ENCODE measurements around the gene BCL2A1. TPM values are rescaled to one million over a fixed set of nuclear protein-coding genes. Genes with fewer than 3 reads are reported as not detected.

Gene BCL2A1
- polyA plus RNA-seq, 1 donor (not counting 4 experiments of a cell fraction or from before 2014, with no cell fraction given), result 0.10 TPM

GRCh38 chr15:79947009-79947408 lies 24.0 kb downstream of the BCL2A1 start:
- FAIRE-seq (no peak), DNase-seq (ENCODE audit: low read depth, low spot score) (no peak)
- H3K9me3 ChIP-seq (ENCODE audit: control insufficient read depth, low read depth, low read length), result no peaks in the 10 kb centered on the region
- no peaks in the 10 kb centered on the region for H3K36me3 ChIP-seq (ENCODE audit: control insufficient read depth in 2 of 2, extremely low read depth in 1 of 2, insufficient read depth in 2 of 2, low read length in 2 of 2)
- TF ChIP-seq EZH2 (IDR thresholded peaks at IDR 0.05; ENCODE audit: low read length) (no peak), CTCF (optimal IDR thresholded peaks at IDR 0.05 in 1 of 3, IDR thresholded peaks at IDR 0.05 in 1 of 3, conservative IDR thresholded peaks at IDR 0.05 in 1 of 3; ENCODE audit: extremely low read depth in 1 of 3, insufficient read depth in 2 of 3, low read length in 3 of 3) (no peak)
- H3K27ac ChIP-seq (ENCODE audit: control insufficient read depth, insufficient read depth, low read length), result no peak overlapping the region
- H3K4me2 ChIP-seq (ENCODE audit: control insufficient read depth, extremely low read depth, insufficient read depth, low read depth, low read length), result no peak overlapping the region
- H3K4me1 ChIP-seq (ENCODE audit: control insufficient read depth, extremely low read depth, insufficient read depth, low read length), result no peaks in the 10 kb centered on the region
- H3K4me3 ChIP-seq (ENCODE audit: control insufficient read depth in 2 of 3, extremely low read depth in 1 of 3, insufficient read depth in 2 of 3, low read depth in 1 of 3, low read length in 3 of 3), result no peak overlapping the region
- no peaks in the 10 kb centered on the region for H3K27me3 ChIP-seq (ENCODE audit: control insufficient read depth, extremely low read depth, insufficient read depth, low read length)
- H3K9ac ChIP-seq (ENCODE audit: control insufficient read depth, extremely low read depth, insufficient read depth, low read length), result no peak overlapping the region
- no peaks in the 10 kb centered on the region for H4K20me1 ChIP-seq (ENCODE audit: control insufficient read depth, extremely low read depth, insufficient read depth, low read length)
- dilution Hi-C loops (cut with MboI; ENCODE audit: extremely low pct_ligation_motif_present, low sequenced_read_pairs), result no loop called here
- H3K9me1 ChIP-seq (ENCODE audit: control insufficient read depth, extremely low read depth, insufficient read depth, low read length), result no peaks in the 10 kb centered on the region
- no peak overlapping the region for H2AFZ ChIP-seq (ENCODE audit: control insufficient read depth, low read length)
- no peaks in the 10 kb centered on the region for H3K79me2 ChIP-seq (ENCODE audit: control insufficient read depth, insufficient read depth, low read length)

GRCh38 chr15:79944622-79945021 lies 26.4 kb downstream of the BCL2A1 start:
- DNase-seq (ENCODE audit: low read depth, low spot score) (no peak), FAIRE-seq (no peak)
- H3K4me2 ChIP-seq (ENCODE audit: control insufficient read depth, extremely low read depth, insufficient read depth, low read depth, low read length), result no peak overlapping the region
- no peak overlapping the region for H3K9ac ChIP-seq (ENCODE audit: control insufficient read depth, extremely low read depth, insufficient read depth, low read length)
- dilution Hi-C loops (cut with MboI; ENCODE audit: extremely low pct_ligation_motif_present, low sequenced_read_pairs), result no loop called here
- TF ChIP-seq EZH2 (IDR thresholded peaks at IDR 0.05; ENCODE audit: low read length) (no peak), CTCF (optimal IDR thresholded peaks at IDR 0.05 in 1 of 3, IDR thresholded peaks at IDR 0.05 in 1 of 3, conservative IDR thresholded peaks at IDR 0.05 in 1 of 3; ENCODE audit: extremely low read depth in 1 of 3, insufficient read depth in 2 of 3, low read length in 3 of 3) (no peak)
- no peak overlapping the region for H3K4me3 ChIP-seq (ENCODE audit: control insufficient read depth in 2 of 3, extremely low read depth in 1 of 3, insufficient read depth in 2 of 3, low read depth in 1 of 3, low read length in 3 of 3)
- no peaks in the 10 kb centered on the region for H3K79me2 ChIP-seq (ENCODE audit: control insufficient read depth, insufficient read depth, low read length)
- no peaks in the 10 kb centered on the region for H3K27me3 ChIP-seq (ENCODE audit: control insufficient read depth, extremely low read depth, insufficient read depth, low read length)
- no peak overlapping the region for H2AFZ ChIP-seq (ENCODE audit: control insufficient read depth, low read length)
- H3K36me3 ChIP-seq (ENCODE audit: control insufficient read depth in 2 of 2, extremely low read depth in 1 of 2, insufficient read depth in 2 of 2, low read length in 2 of 2), result no peaks in the 10 kb centered on the region
- H3K27ac ChIP-seq (ENCODE audit: control insufficient read depth, insufficient read depth, low read length), result no peak overlapping the region
- no peaks in the 10 kb centered on the region for H4K20me1 ChIP-seq (ENCODE audit: control insufficient read depth, extremely low read depth, insufficient read depth, low read length)
- H3K9me1 ChIP-seq (ENCODE audit: control insufficient read depth, extremely low read depth, insufficient read depth, low read length), result no peaks in the 10 kb centered on the region
- no peaks in the 10 kb centered on the region for H3K9me3 ChIP-seq (ENCODE audit: control insufficient read depth, low read depth, low read length)
- H3K4me1 ChIP-seq (ENCODE audit: control insufficient read depth, extremely low read depth, insufficient read depth, low read length), result no peaks in the 10 kb centered on the region
